ENCODE measurements around the gene ADARB2.

The ADARB2 gene

GRCh38 chr10:1197384-1197783, 539.9 kb downstream of the ADARB2 start:
- in situ Hi-C loops (cut with MboI; ENCODE audit: low sequenced_read_pairs, unreplicated experiment), result no loop called here
- no peak for TF ChIP-seq CTCF (IDR thresholded peaks at IDR 0.05; ENCODE audit: borderline replicate concordance, control extremely low read depth, extremely low read depth, insufficient read depth, missing control alignments)
- no peak for DNase-seq (ENCODE audit: low spot score)

GRCh38 chr10:1196656-1197055, 540.7 kb downstream of the ADARB2 start:
- in situ Hi-C loops (cut with MboI; ENCODE audit: low sequenced_read_pairs, unreplicated experiment), result no loop called here
- no peak for DNase-seq (ENCODE audit: low spot score)
- TF ChIP-seq CTCF (IDR thresholded peaks at IDR 0.05; ENCODE audit: borderline replicate concordance, control extremely low read depth, extremely low read depth, insufficient read depth, missing control alignments), result no peak

GRCh38 chr10:1195828-1196227, 541.5 kb downstream of the ADARB2 start:
- no peak for DNase-seq (ENCODE audit: low spot score)

GRCh38 chr10:1194161-1194560, 543.2 kb downstream of the ADARB2 start:
- no peak for TF ChIP-seq CTCF (IDR thresholded peaks at IDR 0.05; ENCODE audit: borderline replicate concordance, control extremely low read depth, extremely low read depth, insufficient read depth, missing control alignments)
- in situ Hi-C loops (cut with MboI; ENCODE audit: low sequenced_read_pairs, unreplicated experiment), result no loop called here
- DNase-seq (ENCODE audit: low spot score), result no peak

More at GRCh38 chr10:1195828-1196227, 541.5 kb downstream of the ADARB2 start:
- no peak for TF ChIP-seq CTCF (IDR thresholded peaks at IDR 0.05; ENCODE audit: borderline replicate concordance, control extremely low read depth, extremely low read depth, insufficient read depth, missing control alignments)
- in situ Hi-C loops (cut with MboI; ENCODE audit: low sequenced_read_pairs, unreplicated experiment), result no loop called here

- TF ChIP-seq CTCF (IDR thresholded peaks at IDR 0.05; ENCODE audit: borderline replicate concordance, control extremely low read depth, extremely low read depth, insufficient read depth, missing control alignments), result no peak
- in situ Hi-C loops (cut with MboI; ENCODE audit: low sequenced_read_pairs, unreplicated experiment), result no loop called here
- no peak for DNase-seq (ENCODE audit: low spot score)
Measured at GRCh38 chr10:1193561-1193960, 543.8 kb downstream of the ADARB2 start.

- no peak for TF ChIP-seq CTCF (IDR thresholded peaks at IDR 0.05; ENCODE audit: borderline replicate concordance, control extremely low read depth, extremely low read depth, insufficient read depth, missing control alignments)
- in situ Hi-C loops (cut with MboI; ENCODE audit: low sequenced_read_pairs, unreplicated experiment), result no loop called here
- DNase-seq (ENCODE audit: low spot score), result no peak
Measured at GRCh38 chr10:1191752-1192151, 545.6 kb downstream of the ADARB2 start.

Data from GM13976 (cell line).